Naive thymus-derived CD4-positive, alpha-beta T cell (primary cell): ENCODE measurements around the gene GHDC. TPM values are rescaled to one million over a fixed set of nuclear protein-coding genes. Genes with fewer than 3 reads are reported as not detected.
"Not testable (repeated sequence)": the region's sequence is repeated elsewhere in the genome, so short reads cannot be mapped to it uniquely, and the experiment has no call there.

ENCODE experiments used
- ATAC-seq: fragments of 150-1000 bp; cut with Tn5 transposase; 2 replicates; pipeline ENCODE4 v1.10.0; 2021; ENCODE audit warnings: mild to moderate bottlenecking, moderate library complexity
- CTCF ChIA-PET: fragments of 350-600 bp; sonication (Branson Sonifier 250); formaldehyde crosslinking; loops from one replicate; lab custom pipeline; 2021; ENCODE audit warnings: antibody characterized with exemption; lab: Charles Lee
- POLR2A ChIA-PET: fragments of 350-600 bp; sonication (Branson Sonifier 250); formaldehyde crosslinking; loops from one replicate; lab custom pipeline; 2021; ENCODE audit warnings: antibody characterized with exemption, inconsistent platforms; lab: Charles Lee
- DNase-seq, 9 donors: peaks; one replicate each; pipeline versions ENCODE4 v3.0.0 to v3.0.0-alpha.2; 2020 to 2022; ENCODE audit warnings: mixed read lengths in 1 of 9
- H3K27ac ChIP-seq: one replicate; pipeline ENCODE4 v1.7.0; 2013; ENCODE audit warnings: mild to moderate bottlenecking, low read depth, low read length, moderate library complexity
- H3K27me3 ChIP-seq, 2 donors: one replicate each; pipeline ENCODE4 v1.7.0; 2013; ENCODE audit warnings: low read length in 2 of 2, mild to moderate bottlenecking in 2 of 2, moderate library complexity in 2 of 2; ENCODE audit not compliant: control insufficient read depth in 2 of 2, insufficient read depth in 2 of 2
- H3K36me3 ChIP-seq, 3 experiments: 1 replicate in 2 of 3; 2 replicates in 1 of 3; pipeline ENCODE4 v1.7.0; 2013; ENCODE audit warnings: low read length in 3 of 3, mild to moderate bottlenecking in 3 of 3, moderate library complexity in 1 of 3; ENCODE audit not compliant: insufficient read depth in 3 of 3, control insufficient read depth in 2 of 3
- H3K4me1 ChIP-seq, 2 donors: one replicate each; pipeline ENCODE4 v1.7.0; 2013; ENCODE audit warnings: low read length in 2 of 2, mild to moderate bottlenecking in 2 of 2, moderate library complexity in 1 of 2; ENCODE audit not compliant: control insufficient read depth in 2 of 2, insufficient read depth in 2 of 2
- H3K4me3 ChIP-seq: 2 replicates; pipeline ENCODE4 v1.7.0; 2013; ENCODE audit warnings: mild to moderate bottlenecking, low read length
- H3K9me3 ChIP-seq, 3 experiments: 1 replicate in 2 of 3; 2 replicates in 1 of 3; pipeline ENCODE4 v1.7.0; 2013; ENCODE audit warnings: low read length in 3 of 3; ENCODE audit not compliant: control insufficient read depth in 2 of 3
- H3K27ac Mint-ChIP-seq, 9 donors: one replicate each; pipeline ENCODE4 v1.8.0; 2020 to 2022; ENCODE audit warnings: mixed read lengths in 9 of 9, mild to moderate bottlenecking in 8 of 9, moderate library complexity in 5 of 9, inconsistent platforms in 2 of 9
- H3K27me3 Mint-ChIP-seq, 5 donors: one replicate each; pipeline ENCODE4 v1.8.0; 2021 to 2022; ENCODE audit warnings: mixed read lengths in 5 of 5, mild to moderate bottlenecking in 1 of 5
- H3K36me3 Mint-ChIP-seq, 5 donors: one replicate each; pipeline ENCODE4 v1.8.0; 2020 to 2022; ENCODE audit warnings: mixed read lengths in 5 of 5, mild to moderate bottlenecking in 3 of 5, inconsistent platforms in 1 of 5
- H3K4me1 Mint-ChIP-seq, 7 donors: one replicate each; pipeline ENCODE4 v1.8.0; 2020 to 2022; ENCODE audit warnings: mixed read lengths in 7 of 7, mild to moderate bottlenecking in 3 of 7, inconsistent platforms in 1 of 7
- H3K4me3 Mint-ChIP-seq, 10 donors: one replicate each; pipeline ENCODE4 v1.8.0; 2020 to 2022; ENCODE audit warnings: mild to moderate bottlenecking in 10 of 10, mixed read lengths in 10 of 10, moderate library complexity in 6 of 10, inconsistent platforms in 2 of 10
- H3K9me3 Mint-ChIP-seq, 11 donors: one replicate each; pipeline ENCODE4 v1.8.0; 2020 to 2022; ENCODE audit warnings: mixed read lengths in 11 of 11, mild to moderate bottlenecking in 4 of 11, inconsistent platforms in 1 of 11, moderate library complexity in 1 of 11
- intact Hi-C, 2 donors: fragments of 100-400 bp; cut with micrococcal nuclease; formaldehyde crosslinking; loops; one replicate each; pipeline ENCODE4 v1.15.1; 2023
- polyA plus RNA-seq, 2 donors: library from polyadenylated mRNA; unstranded; fragments of 300-500 nt; fragmentation: Illumina TruSeq; gene quantifications; one replicate each; pipeline ENCODE4 v1.2.3, GENCODE V29; 2021
- total RNA-seq, 6 experiments: library from RNA in 5 of 6; stranded (reverse) in 5 of 6; gene quantifications; 1 replicate in 5 of 6; 2 replicates in 1 of 6; pipeline ENCODE4 v1.2.3 and lab custom pipeline; 2021 to 2026

GHDC gene
- total RNA-seq = 10 to 100 TPM; 15.5 to 29.8 (median 19.9) TPM
- 10 to 100 TPM; 15.2 to 17.4 TPM for polyA plus RNA-seq
- total RNA-seq (lab: John Stamatoyannopoulos, UW) = 18.4 reads per million, percentile 48 among the genes with 10 or more reads in this experiment

GRCh38 chr17:42193969-42194899 is at the start of gene GHDC:
GHDC (minus strand) TSS chr17:42194494; CDS start chr17:42193581, 913 bp downstream.
- H3K9me3 Mint-ChIP-seq = peaks cover 0 to 1% (median 0%) of the 10 kb centered on the region in 11 donors
- peaks cover 0 to 3% (median 0%) of the 10 kb centered on the region in 3 experiments for H3K36me3 ChIP-seq
- intact Hi-C loops = loop anchor here (1.0 to 10.0 kb wide), 6 partner anchors 10 to 828 kb away; partner anchors contain the start of genes NAGLU (in 1 of the 2) and VAT1 (in 1 of the 2)
- no peaks in the 10 kb centered on the region for H3K27me3 Mint-ChIP-seq
- peak; percentile 94 for ATAC-seq
- CTCF ChIA-PET = interaction anchor here (0.7 to 1.5 kb wide), 6 partner anchors 10 to 195 kb away, joined by 3 to 6 read pairs (median 3); partner anchors contain the start of gene NKIRAS2
- peak; percentile 48 to 83 (median 75) for DNase-seq
- no peaks in the 10 kb centered on the region for H3K27me3 ChIP-seq
- POLR2A ChIA-PET = interaction anchor here (0.6 to 1.8 kb wide), 14 partner anchors 9 to 483 kb away, joined by 3 to 22 read pairs (median 4); partner anchors contain the start of genes DHX58, HCRT, STAT3 and STAT5A
- H3K36me3 Mint-ChIP-seq = peaks cover 0 to 7% (median 0%) of the 10 kb centered on the region in 5 donors
- peak within 1 kb of the TSS; percentile 82 for H3K27ac ChIP-seq
- peak within 1 kb of the TSS; percentile 98 for H3K4me3 ChIP-seq
- peak within 1 kb of the TSS; percentile 93 to 99 (median 95) for H3K4me3 Mint-ChIP-seq
- no peaks in the 10 kb centered on the region for H3K9me3 ChIP-seq
- H3K4me1 ChIP-seq = peaks cover 4 to 19% of the 10 kb centered on the region in 2 donors
- peaks cover 13 to 33% (median 23%) of the 10 kb centered on the region in 7 donors for H3K4me1 Mint-ChIP-seq
- peak within 1 kb of the TSS; percentile 86 to 94 (median 90) for H3K27ac Mint-ChIP-seq

GRCh38 chr17:42243493-42243982 is 49.2 kb upstream of the GHDC start:
- no peak for DNase-seq
- Mint-ChIP-seq H3K4me1 (peaks cover 43 to 82% (median 65%) of the 10 kb centered on the region in 7 donors), H3K9me3 (peaks cover 0 to 1% (median 0%) of the 10 kb centered on the region in 11 donors), H3K27me3 (no peaks in the 10 kb centered on the region), H3K36me3 (peaks cover 0 to 7% (median under 1%) of the 10 kb centered on the region in 5 donors), H3K27ac (peak overlapping the region in 6 of 9 donors; percentile 9 to 88 (median 70)), H3K4me3 (peak overlapping the region in 6 of 10 donors; percentile 6 to 41 (median 20))
- Histone ChIP-seq H3K27me3 (no peaks in the 10 kb centered on the region), H3K27ac (no peak overlapping the region), H3K4me1 (peaks cover 22 to 27% of the 10 kb centered on the region in 2 donors), H3K9me3 (no peaks in the 10 kb centered on the region), H3K36me3 (no peaks in the 10 kb centered on the region), H3K4me3 (no peak overlapping the region)
- ATAC-seq = no peak
- POLR2A ChIA-PET = interaction anchor here (0.6 to 2.1 kb wide), 4 partner anchors 9 to 170 kb away, joined by 3 to 4 read pairs (median 4); no protein-coding TSS in a partner anchor
- CTCF ChIA-PET = interaction anchor here (0.8 to 1.1 kb wide), 2 partner anchors 9 kb away, joined by 3 read pairs; no protein-coding TSS in a partner anchor
- intact Hi-C loops = no loop called here

- Histone ChIP-seq H3K4me1 (peaks cover 6 to 13% of the 10 kb centered on the region in 2 donors), H3K27ac (no peak overlapping the region), H3K4me3 (no peak overlapping the region), H3K9me3 (no peaks in the 10 kb centered on the region), H3K27me3 (no peaks in the 10 kb centered on the region), H3K36me3 (no peaks in the 10 kb centered on the region)
- Mint-ChIP-seq H3K27me3 (no peaks in the 10 kb centered on the region), H3K27ac (peak overlapping the region in 7 of 9 donors; percentile 14 to 69 (median 48)), H3K36me3 (peaks cover 0 to 3% (median 0%) of the 10 kb centered on the region in 5 donors), H3K4me1 (peaks cover 29 to 77% (median 60%) of the 10 kb centered on the region in 7 donors), H3K9me3 (no peaks in the 10 kb centered on the region), H3K4me3 (peak overlapping the region in 2 of 10 donors; percentile 21 to 31)
- ATAC-seq = no peak
- ChIA-PET CTCF (interaction anchor here (1.0 kb wide), 1 partner anchor 20 kb away, joined by 3 read pairs; no protein-coding TSS in a partner anchor), POLR2A (interaction anchor here (1.2 kb wide), 1 partner anchor 12 kb away, joined by 3 read pairs; no protein-coding TSS in a partner anchor)
- DNase-seq = no peak
- intact Hi-C loops = no loop called here
Observed at GRCh38 chr17:42241871-42242270, 47.6 kb upstream of the GHDC start.

- intact Hi-C loops, H3K27me3 ChIP-seq, H3K36me3 ChIP-seq, H3K4me1 ChIP-seq, ATAC-seq, H3K36me3 Mint-ChIP-seq, H3K27ac ChIP-seq, H3K27me3 Mint-ChIP-seq, H3K9me3 Mint-ChIP-seq, H3K4me3 ChIP-seq, DNase-seq, H3K9me3 ChIP-seq: not testable (repeated sequence)
- Mint-ChIP-seq H3K4me1 (peaks cover 26 to 74% (median 57%) of the 10 kb centered on the region in 7 donors), H3K4me3 (peak overlapping the region in 3 of 10 donors; percentile 12 to 60 (median 23)), H3K27ac (peak overlapping the region in 7 of 9 donors; percentile 23 to 77 (median 44))
- ChIA-PET POLR2A (interaction anchor here (0.7 to 1.5 kb wide), 2 partner anchors 48 to 75 kb away, joined by 4 to 6 read pairs; partner anchors contain the start of gene STAT5A), CTCF (interaction anchor here (0.7 kb wide), 1 partner anchor 544 kb away, joined by 3 read pairs; no protein-coding TSS in a partner anchor)
Observed at GRCh38 chr17:42240863-42241262, 46.6 kb upstream of the GHDC start.

GRCh38 chr17:42240201-42240600 is 45.9 kb upstream of the GHDC start:
- Histone ChIP-seq H3K4me3 (no peak overlapping the region), H3K9me3 (no peaks in the 10 kb centered on the region), H3K36me3 (no peaks in the 10 kb centered on the region), H3K27me3 (no peaks in the 10 kb centered on the region), H3K27ac (no peak overlapping the region), H3K4me1 (peaks cover 0 to 6% of the 10 kb centered on the region in 2 donors)
- peak overlapping the region in 6 of 9 donors; percentile 26 to 86 (median 55) for H3K27ac Mint-ChIP-seq
- ChIA-PET POLR2A (interaction anchor here (1.5 kb wide), 1 partner anchor 49 kb away, joined by 4 read pairs; the partner anchor contains the start of gene STAT5A), CTCF (no interaction called here)
- H3K27me3 Mint-ChIP-seq = no peaks in the 10 kb centered on the region
- no peak for ATAC-seq
- H3K36me3 Mint-ChIP-seq = peaks cover 0 to 3% (median 0%) of the 10 kb centered on the region in 5 donors
- no peaks in the 10 kb centered on the region for H3K9me3 Mint-ChIP-seq
- no peak for DNase-seq
- H3K4me1 Mint-ChIP-seq = peaks cover 24 to 76% (median 55%) of the 10 kb centered on the region in 7 donors
- peak overlapping the region in 2 of 10 donors; percentile 12 to 60 for H3K4me3 Mint-ChIP-seq
- intact Hi-C loops = no loop called here
